ENCODE results near the gene IMPG2.

IMPG2 gene

DNA sequence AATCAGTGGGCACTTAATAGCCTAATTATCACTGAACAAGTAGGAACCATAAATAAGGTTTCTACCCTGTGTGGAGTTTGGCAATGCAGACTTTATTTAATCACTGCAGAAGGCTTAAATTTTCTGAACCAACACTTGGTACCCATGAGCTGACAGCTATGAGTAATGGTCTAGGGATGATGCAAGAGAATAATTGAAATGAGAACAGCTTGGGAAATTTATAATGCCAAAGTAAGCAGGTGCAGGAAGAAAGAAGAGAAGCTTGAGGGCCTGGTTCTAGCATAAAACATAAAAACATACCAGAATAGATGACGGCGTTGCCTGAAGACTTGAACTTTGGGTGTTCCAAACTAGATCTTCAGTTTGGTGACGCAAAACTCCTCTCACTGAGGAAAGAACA lies 67.0 kb downstream of the IMPG2 start:
- Histone ChIP-seq H3K9ac (ENCODE audit: low read depth, low read length) (no peak overlapping the region), H3K9me3 (ENCODE audit: insufficient read depth, low read depth, low read length) (no peaks in the 10 kb centered on the region), H3K4me1 (ENCODE audit: insufficient read depth, low read length) (peaks cover 20% of the 10 kb centered on the region), H3K4me3 (ENCODE audit: low read length) (no peak overlapping the region), H3K27me3 (ENCODE audit: insufficient read depth, low read length) (no peaks in the 10 kb centered on the region), H3K27ac (ENCODE audit: low read length) (no peak overlapping the region), H3K36me3 (ENCODE audit: insufficient read depth, low read depth, low read length) (no peaks in the 10 kb centered on the region)

DNA sequence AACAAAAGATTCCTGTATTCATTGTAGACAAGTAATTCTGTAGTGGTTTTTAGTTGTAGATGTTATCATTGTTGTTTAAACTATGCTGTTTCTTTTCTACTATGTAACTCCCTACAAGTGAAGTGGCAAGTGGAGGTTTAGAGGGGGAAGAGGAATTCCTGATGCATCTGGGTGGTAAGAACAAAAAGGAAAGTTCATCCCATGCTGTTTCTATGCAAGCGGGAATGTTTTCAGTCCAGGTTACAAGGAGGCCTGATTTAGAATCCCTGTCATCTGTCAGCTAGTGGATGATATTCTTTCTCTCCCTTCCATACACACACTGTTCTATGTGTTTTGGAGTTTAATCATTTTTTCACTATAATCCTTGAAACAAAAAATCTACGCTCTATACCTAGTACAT lies 67.4 kb downstream of the IMPG2 start:
- Histone ChIP-seq H3K27ac (ENCODE audit: low read length) (no peak overlapping the region), H3K4me3 (ENCODE audit: low read length) (no peak overlapping the region), H3K9me3 (ENCODE audit: insufficient read depth, low read depth, low read length) (no peaks in the 10 kb centered on the region), H3K9ac (ENCODE audit: low read depth, low read length) (no peak overlapping the region), H3K27me3 (ENCODE audit: insufficient read depth, low read length) (no peaks in the 10 kb centered on the region), H3K4me1 (ENCODE audit: insufficient read depth, low read length) (peaks cover 20% of the 10 kb centered on the region), H3K36me3 (ENCODE audit: insufficient read depth, low read depth, low read length) (no peaks in the 10 kb centered on the region)

- no peaks in the 10 kb centered on the region for H3K9me3 ChIP-seq (ENCODE audit: insufficient read depth, low read depth, low read length)
- H3K27me3 ChIP-seq (ENCODE audit: insufficient read depth, low read length) = no peaks in the 10 kb centered on the region
- H3K27ac ChIP-seq (ENCODE audit: low read length) = no peak overlapping the region
- peaks cover 20% of the 10 kb centered on the region for H3K4me1 ChIP-seq (ENCODE audit: insufficient read depth, low read length)
- no peak overlapping the region for H3K4me3 ChIP-seq (ENCODE audit: low read length)
- H3K36me3 ChIP-seq (ENCODE audit: insufficient read depth, low read depth, low read length) = no peaks in the 10 kb centered on the region
- H3K9ac ChIP-seq (ENCODE audit: low read depth, low read length) = no peak overlapping the region
These were observed 68.1 kb downstream of the IMPG2 start for GRCh38 chr3:101252307-101252706.

DNA sequence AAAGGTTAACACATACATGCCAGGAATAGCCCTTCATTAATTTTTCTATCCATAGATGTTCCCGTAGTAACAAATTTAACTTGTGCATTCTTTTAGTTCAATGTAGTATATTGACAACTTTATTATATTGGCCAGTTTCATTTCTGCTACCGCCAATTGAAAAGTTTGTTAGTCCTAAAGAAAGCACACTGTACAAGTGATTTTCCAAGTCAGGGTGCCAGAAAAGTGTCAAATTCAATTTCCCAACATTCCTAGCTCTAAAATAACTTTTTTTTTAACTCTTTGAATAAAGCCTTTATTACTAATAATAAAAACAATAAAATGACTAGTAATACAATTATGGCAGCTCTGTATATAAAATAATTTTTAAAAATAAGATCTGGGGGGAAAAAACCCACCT lies 68.9 kb downstream of the IMPG2 start:
- no peaks in the 10 kb centered on the region for H3K9me3 ChIP-seq (ENCODE audit: insufficient read depth, low read depth, low read length)
- H3K36me3 ChIP-seq (ENCODE audit: insufficient read depth, low read depth, low read length) = no peaks in the 10 kb centered on the region
- no peak overlapping the region for H3K9ac ChIP-seq (ENCODE audit: low read depth, low read length)
- H3K27ac ChIP-seq (ENCODE audit: low read length) = no peak overlapping the region
- peaks cover 20% of the 10 kb centered on the region for H3K4me1 ChIP-seq (ENCODE audit: insufficient read depth, low read length)
- no peaks in the 10 kb centered on the region for H3K27me3 ChIP-seq (ENCODE audit: insufficient read depth, low read length)
- no peak overlapping the region for H3K4me3 ChIP-seq (ENCODE audit: low read length)

- Histone ChIP-seq H3K36me3 (ENCODE audit: insufficient read depth, low read depth, low read length) (no peaks in the 10 kb centered on the region), H3K4me3 (ENCODE audit: low read length) (no peak overlapping the region), H3K9me3 (ENCODE audit: insufficient read depth, low read depth, low read length) (no peaks in the 10 kb centered on the region), H3K27me3 (ENCODE audit: insufficient read depth, low read length) (no peaks in the 10 kb centered on the region), H3K27ac (ENCODE audit: low read length) (no peak overlapping the region), H3K9ac (ENCODE audit: low read depth, low read length) (no peak overlapping the region), H3K4me1 (ENCODE audit: insufficient read depth, low read length) (peaks cover 20% of the 10 kb centered on the region)
These were observed 70.9 kb downstream of the IMPG2 start for GRCh38 chr3:101249522-101249921.

DNA sequence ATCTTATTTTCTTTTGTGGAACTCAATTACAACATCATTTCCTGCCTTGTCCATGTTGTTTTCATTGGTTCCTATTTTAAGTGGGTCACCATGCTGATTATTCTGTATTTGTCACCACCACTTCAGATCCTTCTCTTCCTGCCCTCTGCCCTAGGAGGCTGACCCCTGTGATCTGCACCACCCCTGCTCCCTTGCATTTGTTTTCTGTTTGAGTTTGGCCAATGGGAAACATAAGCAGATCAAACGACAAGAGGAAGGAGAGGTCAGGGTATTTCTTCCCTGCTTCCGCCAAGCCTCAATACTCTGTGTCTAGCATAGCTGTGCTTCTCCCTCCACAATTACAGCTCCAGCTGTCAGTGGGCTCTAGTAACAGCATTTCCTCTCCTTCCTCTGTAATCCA lies 71.6 kb downstream of the IMPG2 start:
- Histone ChIP-seq H3K27me3 (ENCODE audit: insufficient read depth, low read length) (no peaks in the 10 kb centered on the region), H3K27ac (ENCODE audit: low read length) (no peak overlapping the region), H3K4me3 (ENCODE audit: low read length) (no peak overlapping the region), H3K9me3 (ENCODE audit: insufficient read depth, low read depth, low read length) (no peaks in the 10 kb centered on the region), H3K4me1 (ENCODE audit: insufficient read depth, low read length) (peaks cover 20% of the 10 kb centered on the region), H3K9ac (ENCODE audit: low read depth, low read length) (no peak overlapping the region), H3K36me3 (ENCODE audit: insufficient read depth, low read depth, low read length) (no peaks in the 10 kb centered on the region)

DNA sequence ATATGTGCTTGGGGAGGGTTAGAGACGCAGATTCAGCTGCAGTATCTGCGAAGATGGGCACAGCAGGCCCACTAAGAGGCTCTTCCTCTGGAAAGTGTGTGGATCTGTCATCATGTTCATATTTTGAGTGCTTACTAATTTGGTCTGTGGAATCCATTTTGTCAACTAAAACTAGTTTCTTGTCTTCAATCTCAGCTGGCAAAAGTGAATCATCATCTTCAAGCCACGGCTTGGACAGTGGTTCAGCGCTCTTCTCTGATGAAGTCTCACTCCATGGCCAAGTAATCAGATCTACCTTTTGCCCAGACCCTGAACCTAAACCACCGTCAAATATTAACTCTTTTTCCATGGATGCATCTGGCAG lies 76.2 kb downstream of the IMPG2 start:
- H3K9ac ChIP-seq (ENCODE audit: low read depth, low read length) = no peak overlapping the region
- H3K36me3 ChIP-seq (ENCODE audit: insufficient read depth, low read depth, low read length) = no peaks in the 10 kb centered on the region
- H3K27ac ChIP-seq (ENCODE audit: low read length) = no peak overlapping the region
- H3K9me3 ChIP-seq (ENCODE audit: insufficient read depth, low read depth, low read length) = no peaks in the 10 kb centered on the region
- H3K27me3 ChIP-seq (ENCODE audit: insufficient read depth, low read length) = no peaks in the 10 kb centered on the region
- peaks cover 7% of the 10 kb centered on the region for H3K4me1 ChIP-seq (ENCODE audit: insufficient read depth, low read length)
- no peak overlapping the region for H3K4me3 ChIP-seq (ENCODE audit: low read length)

GRCh38 chr3:101243285-101244211 lies 76.8 kb downstream of the IMPG2 start:
- no peak overlapping the region for H3K4me3 ChIP-seq (ENCODE audit: low read length)
- no peak overlapping the region for H3K9ac ChIP-seq (ENCODE audit: low read depth, low read length)
- H3K27ac ChIP-seq (ENCODE audit: low read length) = no peak overlapping the region
- H3K4me1 ChIP-seq (ENCODE audit: insufficient read depth, low read length) = peaks cover 7% of the 10 kb centered on the region
- no peaks in the 10 kb centered on the region for H3K27me3 ChIP-seq (ENCODE audit: insufficient read depth, low read length)
- H3K36me3 ChIP-seq (ENCODE audit: insufficient read depth, low read depth, low read length) = no peaks in the 10 kb centered on the region
- H3K9me3 ChIP-seq (ENCODE audit: insufficient read depth, low read depth, low read length) = no peaks in the 10 kb centered on the region

DNA sequence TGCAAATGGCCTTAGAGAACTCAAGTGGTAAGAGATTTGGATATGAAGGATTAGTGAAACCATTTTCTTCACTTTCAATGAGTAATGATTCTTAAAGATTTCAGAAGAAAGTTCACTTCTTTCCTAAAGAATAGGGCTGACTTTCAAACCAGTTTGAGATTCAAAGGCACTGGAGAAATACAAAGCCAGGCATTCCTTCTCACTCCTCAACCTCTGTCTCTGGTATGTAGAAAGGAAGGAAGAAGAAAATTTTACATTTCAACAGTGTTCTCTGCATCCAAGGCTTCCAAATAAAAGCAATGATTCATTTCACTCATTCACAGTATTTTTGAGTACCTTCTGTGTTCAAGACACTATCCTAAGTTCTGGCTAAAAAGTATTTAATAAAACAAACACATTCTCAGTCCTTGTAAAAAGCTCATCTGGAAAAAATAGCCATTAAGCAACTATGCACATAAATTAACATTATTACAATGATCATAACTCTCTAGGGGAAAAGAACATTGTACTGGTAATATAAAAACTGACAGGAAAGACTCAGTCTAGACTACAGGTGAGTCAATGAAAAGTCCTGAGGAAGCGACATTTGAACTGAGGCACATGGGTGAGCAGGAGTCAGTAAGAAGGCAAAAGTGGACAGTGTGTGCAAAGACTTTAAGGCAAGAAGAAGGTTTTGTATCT lies 79.5 kb downstream of the IMPG2 start:
- Histone ChIP-seq H3K27ac (ENCODE audit: low read length) (no peak overlapping the region), H3K4me1 (ENCODE audit: insufficient read depth, low read length) (peaks cover 7% of the 10 kb centered on the region), H3K36me3 (ENCODE audit: insufficient read depth, low read depth, low read length) (no peaks in the 10 kb centered on the region), H3K9ac (ENCODE audit: low read depth, low read length) (no peak overlapping the region), H3K27me3 (ENCODE audit: insufficient read depth, low read length) (no peaks in the 10 kb centered on the region), H3K9me3 (ENCODE audit: insufficient read depth, low read depth, low read length) (no peaks in the 10 kb centered on the region), H3K4me3 (ENCODE audit: low read length) (no peak overlapping the region)

- Histone ChIP-seq H3K9ac (ENCODE audit: low read depth, low read length) (no peak overlapping the region), H3K27me3 (ENCODE audit: insufficient read depth, low read length) (no peaks in the 10 kb centered on the region), H3K36me3 (ENCODE audit: insufficient read depth, low read depth, low read length) (no peaks in the 10 kb centered on the region)
These were observed 85.3 kb downstream of the IMPG2 start for GRCh38 chr3:101235048-101235447.

GRCh38 chr3:101230618-101231017 lies 89.8 kb downstream of the IMPG2 start:
- H3K4me3 ChIP-seq (ENCODE audit: low read length) = no peak overlapping the region
- H3K9me3 ChIP-seq (ENCODE audit: insufficient read depth, low read depth, low read length) = no peaks in the 10 kb centered on the region
- no peak overlapping the region for H3K9ac ChIP-seq (ENCODE audit: low read depth, low read length)

More at GRCh38 chr3:101235048-101235447, 85.3 kb downstream of the IMPG2 start:
- H3K4me1 ChIP-seq (ENCODE audit: insufficient read depth, low read length) = no peaks in the 10 kb centered on the region
- no peak overlapping the region for H3K27ac ChIP-seq (ENCODE audit: low read length)
- no peaks in the 10 kb centered on the region for H3K9me3 ChIP-seq (ENCODE audit: insufficient read depth, low read depth, low read length)
- no peak overlapping the region for H3K4me3 ChIP-seq (ENCODE audit: low read length)

GRCh38 chr3:101229681-101230080 lies 90.7 kb downstream of the IMPG2 start:
- Histone ChIP-seq H3K9ac (ENCODE audit: low read depth, low read length) (no peak overlapping the region), H3K27ac (ENCODE audit: low read length) (no peak overlapping the region), H3K27me3 (ENCODE audit: insufficient read depth, low read length) (no peaks in the 10 kb centered on the region), H3K4me1 (ENCODE audit: insufficient read depth, low read length) (no peaks in the 10 kb centered on the region), H3K4me3 (ENCODE audit: low read length) (no peak overlapping the region), H3K36me3 (ENCODE audit: insufficient read depth, low read depth, low read length) (no peaks in the 10 kb centered on the region), H3K9me3 (ENCODE audit: insufficient read depth, low read depth, low read length) (no peaks in the 10 kb centered on the region)

More at GRCh38 chr3:101230618-101231017, 89.8 kb downstream of the IMPG2 start:
- H3K36me3 ChIP-seq (ENCODE audit: insufficient read depth, low read depth, low read length) = no peaks in the 10 kb centered on the region
- H3K4me1 ChIP-seq (ENCODE audit: insufficient read depth, low read length) = no peaks in the 10 kb centered on the region
- no peak overlapping the region for H3K27ac ChIP-seq (ENCODE audit: low read length)
- no peaks in the 10 kb centered on the region for H3K27me3 ChIP-seq (ENCODE audit: insufficient read depth, low read length)

All from iPS-20b (cell line).